GM18909 (cell line): ENCODE data around the gene PGD.
"Not testable (repeated sequence)": the region's sequence is repeated elsewhere in the genome, so short reads cannot be mapped to it uniquely, and the experiment has no call there.

Experiments used
- ATAC-seq: cut with Tn5 transposase; IDR thresholded peaks from one replicate; pipeline ENCODE4 v1.9.1; 2021; ENCODE audit warnings: mild to moderate bottlenecking; ENCODE audit not compliant: unreplicated experiment, poor library complexity

PGD gene

DNA sequence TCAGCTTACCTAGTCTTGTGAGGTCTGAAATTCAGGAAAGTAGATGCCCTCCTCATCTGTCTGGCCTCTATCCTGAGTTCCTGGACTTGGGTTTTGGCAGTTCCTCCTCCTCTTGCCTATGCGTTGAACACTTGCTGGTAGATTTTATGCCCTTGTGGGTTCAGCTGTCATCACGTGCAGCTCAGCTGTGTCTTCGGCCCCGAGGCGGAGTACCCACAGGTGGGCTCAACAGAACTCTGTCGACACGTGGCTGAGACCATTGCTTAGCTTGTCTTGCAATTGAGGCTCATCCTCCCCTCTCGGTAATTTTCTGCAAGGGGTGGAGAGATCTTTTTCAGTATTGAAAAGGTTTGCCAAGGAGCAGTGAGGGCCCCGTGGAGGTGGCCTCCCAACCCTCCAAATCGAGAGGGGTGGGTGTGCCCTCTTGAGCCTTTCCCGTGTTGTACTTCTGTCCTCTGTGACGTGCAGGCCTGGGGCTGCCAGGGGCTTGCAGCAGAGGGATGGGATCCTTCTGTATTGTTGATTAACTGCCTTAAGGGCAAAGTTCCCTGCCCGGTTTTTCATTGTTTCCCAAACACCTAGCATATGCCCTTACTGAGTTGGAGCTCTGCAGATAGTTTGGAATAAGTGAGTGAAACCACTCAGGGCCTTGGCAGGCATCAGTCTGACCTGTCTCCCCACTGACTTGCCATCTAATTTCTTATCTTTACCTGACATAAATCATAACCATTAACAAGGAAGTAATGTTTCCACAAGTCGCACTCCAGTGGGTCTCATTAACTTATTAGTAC is 34.2 kb downstream of the PGD start:
- no peak for ATAC-seq

- no peak for ATAC-seq
Observed at GRCh38 chr1:10433790-10434189, 34.9 kb downstream of the PGD start.

GRCh38 chr1:10434590-10434989 is 35.7 kb downstream of the PGD start:
- ATAC-seq, result no peak

GRCh38 chr1:10437052-10437451 is 38.2 kb downstream of the PGD start:
- ATAC-seq, result no peak

DNA sequence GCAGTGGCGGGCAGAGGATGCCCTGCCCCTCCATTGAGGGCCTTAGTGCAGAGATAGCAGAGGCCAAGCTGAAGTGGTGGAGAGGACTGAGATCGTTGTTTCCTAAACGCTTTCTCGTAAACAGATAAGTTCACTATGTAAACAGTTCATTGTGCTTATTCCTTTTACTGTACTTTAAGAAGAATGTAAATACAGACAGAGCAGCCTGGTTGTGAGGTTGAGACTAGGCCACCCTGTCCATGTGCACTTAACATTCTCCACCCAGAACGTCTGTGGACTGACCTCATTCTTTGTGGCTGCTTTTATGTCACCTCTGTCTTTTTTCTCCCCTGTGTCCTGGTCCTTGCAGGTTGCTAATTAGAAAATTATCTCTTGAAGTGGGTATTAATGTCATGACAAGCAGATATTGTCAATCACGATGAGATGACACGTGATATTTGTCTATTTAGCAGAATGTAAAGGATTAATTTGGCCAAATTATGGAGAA is 39.9 kb downstream of the PGD start:
- no peak for ATAC-seq

DNA sequence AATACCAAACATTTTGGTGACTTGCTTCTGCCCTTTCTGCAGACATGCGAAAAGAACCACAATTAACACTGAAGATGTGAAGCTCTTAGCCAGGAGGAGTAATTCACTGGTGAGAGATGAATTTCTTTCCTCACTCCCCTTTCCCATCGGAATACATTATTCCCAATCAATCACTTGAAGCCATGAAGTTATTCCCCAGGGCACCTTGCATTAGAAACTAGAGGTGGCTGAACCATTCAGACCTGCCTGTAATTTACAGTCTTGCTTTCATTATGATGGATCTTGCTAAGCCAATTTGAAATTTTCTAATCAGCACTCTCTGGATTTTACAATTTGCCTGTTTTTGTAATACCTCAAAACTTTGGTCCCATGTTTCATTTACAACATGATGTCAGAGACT is 41.4 kb downstream of the PGD start:
- no peak for ATAC-seq

DNA sequence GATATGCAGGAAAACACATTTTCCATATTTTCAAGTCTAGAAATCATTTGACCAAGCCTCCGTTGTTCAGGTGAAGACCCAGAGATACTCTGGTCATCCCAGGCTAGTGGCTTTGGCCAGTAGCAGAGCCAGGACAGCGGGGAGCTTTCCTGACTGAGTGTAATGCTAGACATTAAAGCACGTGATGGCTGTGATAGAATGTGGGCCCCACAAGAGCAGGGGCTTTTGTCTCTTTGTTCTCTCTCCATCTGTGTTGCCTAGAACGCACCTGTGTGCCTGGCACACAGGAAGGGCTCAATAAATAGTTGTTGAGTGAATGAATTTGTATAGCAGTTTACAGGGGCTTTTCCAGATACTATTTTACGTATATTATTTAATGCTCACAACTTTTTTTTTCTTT is 41.9 kb downstream of the PGD start:
- ATAC-seq, result no peak

- ATAC-seq, result no peak
Observed at GRCh38 chr1:10444248-10444647, 45.4 kb downstream of the PGD start.

DNA sequence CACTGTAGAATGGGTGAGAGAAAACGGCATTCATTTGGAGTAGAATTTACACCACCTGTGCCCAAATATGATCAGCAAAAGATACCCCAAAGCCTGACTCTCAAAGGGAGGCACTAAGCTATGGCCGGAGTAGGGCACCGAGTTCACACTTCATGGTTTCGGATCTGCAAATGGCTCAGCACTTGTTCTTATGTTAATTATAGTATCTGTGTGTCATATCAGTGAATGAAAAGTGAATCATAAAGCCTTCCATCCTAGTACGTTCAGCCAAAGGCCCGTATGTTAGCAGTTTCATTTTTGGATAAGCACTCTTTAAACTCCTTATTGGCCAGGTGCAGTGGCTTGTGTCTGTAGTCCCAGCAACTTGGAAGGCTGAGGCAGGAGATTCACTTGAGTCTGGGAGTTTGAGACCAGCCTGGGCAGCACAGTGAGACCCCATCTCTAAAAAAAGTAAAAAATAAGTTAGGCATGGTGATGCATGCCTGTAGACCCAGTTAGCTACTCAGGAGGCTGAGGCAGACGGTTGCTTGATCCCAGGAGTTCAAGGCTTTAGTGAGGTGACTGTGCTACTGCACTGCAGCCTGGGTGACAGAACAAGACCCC is 46.0 kb downstream of the PGD start:
- no peak for ATAC-seq

DNA sequence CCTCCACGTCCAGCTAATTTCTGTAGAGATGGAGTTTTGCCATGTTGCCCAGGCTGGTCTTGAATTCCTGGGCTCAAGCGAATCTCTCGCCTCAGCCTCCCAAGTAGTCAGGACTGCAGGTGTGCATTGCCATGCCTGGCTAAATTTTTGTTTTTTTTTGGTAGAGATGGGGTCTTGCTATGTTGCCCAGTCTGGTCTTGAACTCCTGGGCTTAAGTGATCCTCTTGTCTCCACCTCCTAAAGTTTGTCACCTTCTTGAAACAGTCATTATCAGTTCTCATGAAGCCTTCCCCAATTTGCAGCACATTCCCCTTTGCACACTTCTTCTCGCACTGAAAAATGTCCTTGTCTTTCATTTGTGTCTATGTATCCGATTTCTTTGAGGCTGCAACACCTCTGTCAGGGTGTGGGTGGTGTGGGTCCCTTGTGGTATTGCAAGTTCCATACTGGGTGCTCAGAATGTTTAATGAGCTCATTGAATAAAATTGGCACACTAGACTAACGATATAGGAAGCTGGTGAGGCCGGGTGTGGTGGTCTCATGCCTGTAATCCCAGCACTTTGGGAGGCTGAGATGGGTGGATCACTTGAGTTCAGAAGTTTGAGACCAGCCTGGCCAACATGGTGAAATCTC is 48.0 kb downstream of the PGD start:
- ATAC-seq, result no peak

DNA sequence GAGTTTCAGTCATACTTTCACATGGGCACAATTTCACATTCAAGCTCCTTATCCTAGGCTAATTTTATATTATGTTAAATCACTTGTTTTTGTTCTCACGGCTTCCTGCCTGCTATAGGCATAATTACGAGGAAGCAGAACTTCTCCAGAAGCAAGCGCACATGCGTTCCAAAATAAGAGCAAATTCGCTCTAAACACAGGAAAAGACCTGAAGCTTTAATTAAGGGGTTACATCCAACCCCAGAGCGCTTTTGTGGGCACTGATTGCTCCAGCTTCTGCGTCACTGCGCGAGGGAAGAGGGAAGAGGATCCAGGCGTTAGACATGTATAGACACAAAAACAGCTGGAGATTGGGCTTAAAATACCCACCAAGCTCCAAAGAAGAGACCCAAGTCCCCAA is 50.9 kb downstream of the PGD start, which contains the start of gene CORT:
Gene CORT (plus strand): TSS at position 281 of the 400 bp plus-strand sequence. CDS start 193 bp downstream, outside the sequence.
- no peak for ATAC-seq

- no peak for ATAC-seq
Observed at GRCh38 chr1:10450156-10450814, 51.4 kb downstream of the PGD start.

DNA sequence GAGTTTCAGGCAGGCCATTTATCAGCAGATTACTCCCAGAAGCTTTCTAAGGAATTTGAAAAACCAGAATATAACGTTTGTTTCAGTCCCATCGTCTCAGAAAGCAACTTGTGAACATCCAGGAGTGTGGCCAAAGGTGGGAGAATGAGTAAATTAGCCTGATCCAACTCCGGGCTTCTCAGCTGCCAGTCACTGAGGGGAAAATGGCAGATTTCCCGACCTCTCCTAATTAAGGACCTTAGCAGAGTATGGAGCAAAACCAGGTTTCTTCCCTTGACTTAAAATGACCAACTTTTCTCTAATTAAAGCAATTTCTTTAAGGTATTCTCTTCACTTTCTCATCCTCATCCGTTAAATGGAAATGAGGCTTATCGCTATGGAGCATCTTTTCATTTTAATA is 52.0 kb downstream of the PGD start:
- no peak for ATAC-seq

DNA sequence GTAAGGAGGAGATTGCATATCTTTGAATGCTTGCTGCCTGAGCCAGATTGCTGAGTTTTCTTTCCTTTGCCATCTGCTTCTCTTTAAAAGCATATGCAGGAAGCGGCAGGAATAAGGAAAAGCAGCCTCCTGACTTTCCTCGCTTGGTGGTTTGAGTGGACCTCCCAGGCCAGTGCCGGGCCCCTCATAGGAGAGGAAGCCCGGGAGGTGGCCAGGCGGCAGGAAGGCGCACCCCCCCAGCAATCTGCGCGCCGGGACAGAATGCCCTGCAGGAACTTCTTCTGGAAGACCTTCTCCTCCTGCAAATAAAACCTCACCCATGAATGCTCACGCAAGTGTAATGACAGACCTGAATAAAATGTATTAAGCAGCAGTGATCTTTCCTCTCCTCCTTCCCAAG is 52.4 kb downstream of the PGD start:
- no peak for ATAC-seq

DNA sequence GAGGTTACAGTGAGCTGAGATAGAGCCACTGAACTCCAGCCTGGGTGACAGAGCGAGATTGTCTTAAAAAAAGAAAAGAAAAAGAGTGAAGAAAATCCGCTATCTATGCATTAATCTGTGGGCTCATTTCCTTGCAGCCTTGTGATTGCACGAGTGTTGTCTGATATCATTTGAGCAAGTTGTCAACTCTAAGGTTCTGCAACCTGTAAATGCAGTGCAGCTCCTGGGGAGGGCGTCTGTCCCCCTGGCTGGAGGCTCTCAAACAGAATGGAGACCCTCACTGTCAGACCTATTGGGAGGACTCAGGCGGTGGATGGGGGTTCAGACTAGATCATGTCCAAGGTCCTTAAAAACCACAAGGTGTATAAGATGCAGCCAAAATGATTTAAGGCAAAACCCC is 57.2 kb downstream of the PGD start:
- ATAC-seq, result no peak

GRCh38 chr1:10456661-10457060 is 57.8 kb downstream of the PGD start:
- ATAC-seq, result no peak

DNA sequence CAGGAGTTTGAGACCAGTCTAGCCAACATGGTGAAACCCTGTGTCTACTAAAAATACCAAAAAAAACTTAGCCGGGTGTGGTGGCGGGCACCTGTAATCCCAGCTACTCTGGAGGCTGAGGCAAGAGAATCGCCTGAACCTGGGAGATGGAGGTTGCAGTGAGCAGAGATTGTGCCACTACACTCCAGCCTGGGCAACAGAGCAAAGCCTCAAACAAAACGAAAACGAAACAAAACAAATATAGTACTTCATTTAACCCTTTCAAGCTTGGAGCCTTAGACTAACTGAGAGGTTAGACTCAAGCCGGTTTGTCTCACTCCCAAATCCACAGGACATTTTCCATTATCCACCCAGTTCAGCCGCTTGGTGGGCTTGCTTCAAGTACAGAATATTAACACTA is 58.6 kb downstream of the PGD start:
- not testable (repeated sequence) for ATAC-seq

- ATAC-seq, result no peak
Observed at GRCh38 chr1:10457875-10458274, 59.0 kb downstream of the PGD start.

- ATAC-seq, result no peak
Observed at GRCh38 chr1:10459184-10459583, 60.3 kb downstream of the PGD start.

DNA sequence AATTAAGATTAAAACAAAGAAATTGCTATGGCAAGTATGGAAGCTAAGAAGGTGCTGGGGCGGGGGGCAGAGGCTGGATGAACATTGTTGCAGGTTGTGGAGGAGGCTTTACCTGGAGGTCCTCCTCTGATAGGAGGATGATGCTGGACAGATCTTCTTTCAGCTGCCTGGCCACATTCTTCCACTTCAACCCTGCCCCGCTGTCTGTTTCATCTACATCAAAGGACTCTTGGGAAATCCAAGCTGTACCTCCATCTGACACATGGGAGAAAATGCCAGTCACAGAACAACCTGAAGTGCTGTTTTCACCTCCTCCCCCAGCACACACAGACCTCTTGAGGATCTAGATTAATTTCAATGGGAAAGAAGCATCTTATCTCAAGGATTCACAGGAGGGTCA is 68.2 kb downstream of the PGD start:
- ATAC-seq, result no peak

GRCh38 chr1:10470043-10470442 is 71.2 kb downstream of the PGD start:
- ATAC-seq, result no peak
